Measurements from ENCODE around the gene PARD3B. TPM values are rescaled to one million over a fixed set of nuclear protein-coding genes. Genes with fewer than 3 reads are reported as not detected.

Gene PARD3B
- total and polyA plus RNA-seq, 2 of the 4 experiments (the other 2 are of a cell fraction), result 3.3 to 15.6 TPM

DNA sequence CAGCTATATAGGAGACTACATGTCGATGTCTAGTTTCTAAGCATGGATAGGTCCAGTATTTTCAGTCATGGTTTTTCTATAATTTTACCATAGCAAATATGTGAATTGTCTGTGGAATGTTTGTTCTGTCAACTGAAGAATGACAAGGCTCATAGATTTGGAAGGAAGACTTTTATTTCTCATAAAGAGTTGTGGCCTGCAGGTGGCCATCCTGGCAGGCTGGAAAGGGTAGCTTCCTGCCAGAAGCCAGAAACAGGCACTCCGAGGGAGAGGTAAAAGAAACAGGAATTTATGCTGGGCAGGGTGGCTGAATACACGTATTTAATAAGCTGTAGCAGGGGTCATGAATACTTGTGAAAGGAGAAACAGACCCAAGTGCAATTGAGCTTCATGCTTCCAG lies 182.1 kb downstream of the PARD3B start:
- H4K5ac ChIP-seq (ENCODE audit: low read depth, low read length), result no peak overlapping the region
- H3K9ac ChIP-seq (ENCODE audit: low read depth, low read length), result no peak overlapping the region
- ATAC-seq (ENCODE audit: low read depth) (no peak), DNase-seq (no peak)
- intact Hi-C loops (cut with micrococcal nuclease) (no loop called here), dilution Hi-C loops (cut with HindIII; ENCODE audit: low sequenced_read_pairs, unreplicated experiment) (no loop called here), in situ Hi-C loops (cut with MboI; ENCODE audit: low sequenced_read_pairs) (no loop called here)
- BruUV-seq (replicated peaks), result no TSS peak
- H2AK5ac ChIP-seq (ENCODE audit: low read depth, low read length), result no peak overlapping the region
- H4K91ac ChIP-seq (ENCODE audit: insufficient read depth, low read depth, low read length), result no peak overlapping the region
- no peak overlapping the region for H3K4ac ChIP-seq (ENCODE audit: low read depth, low read length)
- H3K14ac ChIP-seq (replicated peaks; ENCODE audit: low read depth, low read length), result no peak overlapping the region
- H4K8ac ChIP-seq (ENCODE audit: low read depth in 2 of 2, low read length in 2 of 2), result no peak overlapping the region
- H3K27me3 ChIP-seq (ENCODE audit: control insufficient read depth, insufficient read depth, low read length), result no peaks in the 10 kb centered on the region
- H2AK9ac ChIP-seq (replicated peaks; ENCODE audit: low read depth, low read length, poor library complexity), result no peak overlapping the region
- TF ChIP-seq CHD1 (IDR thresholded peaks at IDR 0.05; ENCODE audit: low read depth, low read length), result no peak
- TF ChIP-seq MAFK (IDR thresholded peaks at IDR 0.05; ENCODE audit: low read depth, low read length), result no peak
- TF ChIP-seq, protein P1, sequence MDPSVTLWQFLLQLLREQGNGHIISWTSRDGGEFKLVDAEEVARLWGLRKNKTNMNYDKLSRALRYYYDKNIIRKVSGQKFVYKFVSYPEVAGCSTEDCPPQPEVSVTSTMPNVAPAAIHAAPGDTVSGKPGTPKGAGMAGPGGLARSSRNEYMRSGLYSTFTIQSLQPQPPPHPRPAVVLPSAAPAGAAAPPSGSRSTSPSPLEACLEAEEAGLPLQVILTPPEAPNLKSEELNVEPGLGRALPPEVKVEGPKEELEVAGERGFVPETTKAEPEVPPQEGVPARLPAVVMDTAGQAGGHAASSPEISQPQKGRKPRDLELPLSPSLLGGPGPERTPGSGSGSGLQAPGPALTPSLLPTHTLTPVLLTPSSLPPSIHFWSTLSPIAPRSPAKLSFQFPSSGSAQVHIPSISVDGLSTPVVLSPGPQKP (IDR thresholded peaks at IDR 0.05; ENCODE audit: borderline replicate concordance, low read depth, low read length), result no peak
- no peak for TF ChIP-seq MAZ (IDR thresholded peaks at IDR 0.05; ENCODE audit: borderline replicate concordance, low read depth, low read length)
- no peak for TF ChIP-seq FOS (IDR thresholded peaks at IDR 0.05; ENCODE audit: low read depth, low read length)
- no peak for TF ChIP-seq CEBPB (IDR thresholded peaks at IDR 0.05; ENCODE audit: low read depth, low read length)
- TF ChIP-seq BHLHE40 (IDR thresholded peaks at IDR 0.05; ENCODE audit: low read depth, low read length), result no peak
- TF ChIP-seq, protein P2, sequence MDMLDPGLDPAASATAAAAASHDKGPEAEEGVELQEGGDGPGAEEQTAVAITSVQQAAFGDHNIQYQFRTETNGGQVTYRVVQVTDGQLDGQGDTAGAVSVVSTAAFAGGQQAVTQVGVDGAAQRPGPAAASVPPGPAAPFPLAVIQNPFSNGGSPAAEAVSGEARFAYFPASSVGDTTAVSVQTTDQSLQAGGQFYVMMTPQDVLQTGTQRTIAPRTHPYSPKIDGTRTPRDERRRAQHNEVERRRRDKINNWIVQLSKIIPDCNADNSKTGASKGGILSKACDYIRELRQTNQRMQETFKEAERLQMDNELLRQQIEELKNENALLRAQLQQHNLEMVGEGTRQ (IDR thresholded peaks at IDR 0.05; ENCODE audit: low read depth, low read length), result no peak
- TF ChIP-seq SMC3 (IDR thresholded peaks at IDR 0.05; ENCODE audit: low read depth, low read length), result no peak
- no peak for TF ChIP-seq RCOR1 (IDR thresholded peaks at IDR 0.05; ENCODE audit: insufficient replicate concordance, low read length)
- no peak for TF ChIP-seq RAD21 (IDR thresholded peaks at IDR 0.05; ENCODE audit: low read length)
- TF ChIP-seq, protein P3, sequence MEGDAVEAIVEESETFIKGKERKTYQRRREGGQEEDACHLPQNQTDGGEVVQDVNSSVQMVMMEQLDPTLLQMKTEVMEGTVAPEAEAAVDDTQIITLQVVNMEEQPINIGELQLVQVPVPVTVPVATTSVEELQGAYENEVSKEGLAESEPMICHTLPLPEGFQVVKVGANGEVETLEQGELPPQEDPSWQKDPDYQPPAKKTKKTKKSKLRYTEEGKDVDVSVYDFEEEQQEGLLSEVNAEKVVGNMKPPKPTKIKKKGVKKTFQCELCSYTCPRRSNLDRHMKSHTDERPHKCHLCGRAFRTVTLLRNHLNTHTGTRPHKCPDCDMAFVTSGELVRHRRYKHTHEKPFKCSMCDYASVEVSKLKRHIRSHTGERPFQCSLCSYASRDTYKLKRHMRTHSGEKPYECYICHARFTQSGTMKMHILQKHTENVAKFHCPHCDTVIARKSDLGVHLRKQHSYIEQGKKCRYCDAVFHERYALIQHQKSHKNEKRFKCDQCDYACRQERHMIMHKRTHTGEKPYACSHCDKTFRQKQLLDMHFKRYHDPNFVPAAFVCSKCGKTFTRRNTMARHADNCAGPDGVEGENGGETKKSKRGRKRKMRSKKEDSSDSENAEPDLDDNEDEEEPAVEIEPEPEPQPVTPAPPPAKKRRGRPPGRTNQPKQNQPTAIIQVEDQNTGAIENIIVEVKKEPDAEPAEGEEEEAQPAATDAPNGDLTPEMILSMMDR (conservative IDR thresholded peaks at IDR 0.05; ENCODE audit: low read depth, low read length), result no peak
- no peak for TF ChIP-seq POLR2A (IDR thresholded peaks at IDR 0.05; ENCODE audit: low read depth, low read length)
- no peak for TF ChIP-seq NFE2L2 (IDR thresholded peaks at IDR 0.05; ENCODE audit: low read depth, low read length)
- no peak for TF ChIP-seq MXI1 (IDR thresholded peaks at IDR 0.05; ENCODE audit: borderline replicate concordance, low read depth, low read length)
- TF ChIP-seq RFX5 (IDR thresholded peaks at IDR 0.05; ENCODE audit: low read depth, low read length), result no peak
- peaks cover 3 to 6% of the 10 kb centered on the region in 2 experiments; a peak in 3 of 4 replicates for H3K79me1 ChIP-seq (ENCODE audit: low read depth in 1 of 2, low read length in 2 of 2)
- H3K23ac ChIP-seq (ENCODE audit: low read depth, low read length), result no peak overlapping the region
- H3K9me1 ChIP-seq (ENCODE audit: insufficient read depth, low read length), result no peaks in the 10 kb centered on the region
- 100% methylated on average over 2 of the region's 3 CpGs; no CpG with 5 or more reads in 1 of the 2 experiments for WGBS, 2 experiments (ENCODE audit: extremely low coverage in 2 of 2, insufficient read length in 1 of 2)
- H3K27ac ChIP-seq (ENCODE audit: insufficient read depth, low read length), result no peak overlapping the region
- H3K4me3 ChIP-seq (ENCODE audit: insufficient read depth, low read depth, low read length), result no peak overlapping the region
- H3K36me3 ChIP-seq (ENCODE audit: control insufficient read depth, insufficient read depth, low read length), result no peaks in the 10 kb centered on the region
- H2BK5ac ChIP-seq (ENCODE audit: low read depth, low read length, poor library complexity, severe bottlenecking), result no peak overlapping the region
- H3K4me1 ChIP-seq (ENCODE audit: control insufficient read depth, insufficient read depth, low read length), result peaks cover 2% of the 10 kb centered on the region
- no peak overlapping the region for H3K56ac ChIP-seq (ENCODE audit: extremely low read depth, insufficient read depth, low read length)
- H4K20me1 ChIP-seq (ENCODE audit: insufficient read depth, low read length), result no peaks in the 10 kb centered on the region
- no peak overlapping the region for H3K18ac ChIP-seq (ENCODE audit: low read depth, low read length)
- H2AFZ ChIP-seq (replicated peaks; ENCODE audit: low read length, poor library complexity), result no peak overlapping the region
- POLR2A ChIA-PET (ENCODE audit: unreplicated experiment), result no interaction called here
- H3K4me2 ChIP-seq (ENCODE audit: low read depth, low read length), result no peak overlapping the region
- no peaks in the 10 kb centered on the region for H3K9me3 ChIP-seq (ENCODE audit: control insufficient read depth, insufficient read depth, low read length)
- no peak overlapping the region for H2BK15ac ChIP-seq (ENCODE audit: low read depth, low read length)
- H2BK20ac ChIP-seq (ENCODE audit: low read depth, low read length), result no peak overlapping the region
- no peak overlapping the region for H2BK120ac ChIP-seq (ENCODE audit: low read depth, low read length)
- CTCF ChIA-PET, result no interaction called here
